HG03064 (cell line): ENCODE results near the gene MAPKAPK2.
"Not testable (repeated sequence)": the region's sequence is repeated elsewhere in the genome, so short reads cannot be mapped to it uniquely, and the experiment has no call there.

ENCODE experiments used
- ATAC-seq: cut with Tn5 transposase; IDR thresholded peaks from one replicate; pipeline ENCODE4 v1.9.1; 2021; ENCODE audit warnings: low read depth; ENCODE audit not compliant: unreplicated experiment

MAPKAPK2 gene

DNA sequence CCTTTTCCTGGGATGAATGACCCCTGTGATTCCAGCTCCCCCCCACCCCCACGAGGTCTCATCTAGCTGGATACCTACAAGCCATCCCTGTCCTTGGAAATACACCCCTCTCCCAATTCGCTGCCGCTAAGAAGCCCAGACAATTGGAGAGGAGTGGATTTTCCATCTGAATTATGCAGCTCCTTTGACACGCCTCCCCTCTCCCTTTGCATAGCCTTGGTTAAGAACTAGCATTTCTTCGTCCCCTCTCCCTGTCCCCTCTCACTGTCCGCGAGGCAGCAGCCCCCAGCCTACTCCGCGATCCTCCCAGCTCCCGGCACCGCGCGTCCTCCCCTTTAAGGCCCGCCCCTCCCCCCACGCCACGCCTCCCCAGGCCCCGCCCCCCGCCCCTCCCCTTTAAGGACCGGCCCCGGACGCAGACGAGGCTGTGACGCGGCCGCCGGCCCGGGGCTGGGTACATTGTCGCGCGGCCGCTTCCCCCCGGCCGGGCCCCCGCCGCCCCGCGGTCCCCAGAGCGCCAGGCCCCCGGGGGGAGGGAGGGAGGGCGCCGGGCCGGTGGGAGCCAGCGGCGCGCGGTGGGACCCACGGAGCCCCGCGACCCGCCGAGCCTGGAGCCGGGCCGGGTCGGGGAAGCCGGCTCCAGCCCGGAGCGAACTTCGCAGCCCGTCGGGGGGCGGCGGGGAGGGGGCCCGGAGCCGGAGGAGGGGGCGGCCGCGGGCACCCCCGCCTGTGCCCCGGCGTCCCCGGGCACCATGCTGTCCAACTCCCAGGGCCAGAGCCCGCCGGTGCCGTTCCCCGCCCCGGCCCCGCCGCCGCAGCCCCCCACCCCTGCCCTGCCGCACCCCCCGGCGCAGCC is at the start of gene MAPKAPK2:
MAPKAPK2 (plus strand) TSS at position 428 of the 856 bp plus-strand sequence; CDS start at position 753, 325 bp downstream.
- peak; percentile 41 for ATAC-seq

DNA sequence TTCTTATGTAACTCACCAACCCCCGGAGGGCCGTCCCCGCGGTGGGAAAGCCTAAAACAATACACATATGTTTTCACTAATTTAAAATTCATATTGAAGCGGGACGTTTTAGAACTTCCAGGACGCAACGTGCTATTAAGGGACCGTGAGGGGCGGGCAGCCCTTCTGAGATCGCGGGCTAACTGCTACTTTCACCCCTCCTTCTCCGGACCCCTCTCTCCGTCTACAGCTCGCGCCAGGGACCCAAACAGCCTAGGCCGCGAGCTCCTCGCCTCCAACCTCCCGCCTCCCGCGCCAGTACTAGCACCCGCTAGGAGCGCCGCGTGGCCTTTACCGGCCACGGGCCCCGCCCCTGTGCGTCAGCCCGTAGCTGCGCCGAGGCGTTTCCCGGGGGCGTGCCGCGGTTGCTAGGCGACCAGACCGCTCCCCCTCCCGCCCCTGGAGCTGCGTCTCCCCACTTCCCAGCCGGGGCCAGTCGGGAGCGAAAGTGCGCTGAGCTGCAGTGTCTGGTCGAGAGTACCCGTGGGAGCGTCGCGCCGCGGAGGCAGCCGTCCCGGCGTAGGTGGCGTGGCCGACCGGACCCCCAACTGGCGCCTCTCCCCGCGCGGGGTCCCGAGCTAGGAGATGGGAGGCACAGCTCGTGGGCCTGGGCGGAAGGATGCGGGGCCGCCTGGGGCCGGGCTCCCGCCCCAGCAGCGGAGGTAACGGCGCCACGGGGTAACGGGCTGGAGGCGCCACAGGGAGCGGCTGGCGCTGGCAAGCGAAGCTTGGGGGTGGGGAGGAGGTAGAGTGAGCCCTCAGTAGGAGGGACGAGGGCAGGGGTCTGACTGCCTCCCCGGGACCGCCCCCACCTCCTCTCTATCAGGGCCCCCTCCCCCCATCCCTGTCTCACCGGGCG is 49.4 kb upstream of the MAPKAPK2 start, which contains the start of gene DYRK3:
DYRK3 (plus strand) TSS at position 457 of the 898 bp plus-strand sequence; CDS start at position 625, 168 bp downstream.
- ATAC-seq = peak; percentile 93

DNA sequence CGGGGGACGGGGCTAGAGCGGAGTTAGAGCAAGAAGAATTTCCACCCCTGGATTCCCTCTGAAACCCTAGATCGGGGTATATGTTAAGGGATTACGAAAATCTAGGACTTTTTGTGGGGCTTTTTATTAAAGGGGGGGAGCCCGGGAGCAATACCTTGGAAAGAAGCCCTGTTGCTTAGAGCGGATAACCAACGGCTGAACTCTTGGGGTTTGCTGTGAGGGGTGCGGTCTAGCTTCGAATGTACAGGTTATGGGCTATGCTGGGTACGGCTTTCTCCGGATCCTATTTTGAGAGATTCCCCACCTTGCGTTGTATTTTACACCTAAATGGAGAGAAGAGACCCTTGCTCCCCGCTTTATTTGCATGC is 48.7 kb upstream of the MAPKAPK2 start:
- ATAC-seq = no peak

DNA sequence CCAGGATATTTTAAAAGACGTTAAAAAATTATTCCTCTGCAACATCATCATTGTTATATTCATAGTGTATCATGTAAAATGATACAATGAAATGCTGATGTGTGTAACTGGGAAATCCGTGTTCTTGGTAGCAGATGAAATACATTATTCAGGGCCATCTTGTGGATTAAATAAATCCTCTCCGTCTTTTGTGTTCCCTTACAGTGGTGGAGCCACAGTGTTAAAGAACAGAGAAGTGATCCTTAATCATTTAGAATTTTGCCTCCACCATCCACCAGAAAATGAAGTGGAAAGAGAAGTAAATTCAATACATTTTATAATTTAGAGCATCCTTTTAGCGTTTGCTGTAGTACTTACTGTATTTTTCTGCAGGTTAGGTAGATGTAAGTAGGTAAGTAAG is 48.0 kb upstream of the MAPKAPK2 start:
- no peak for ATAC-seq

DNA sequence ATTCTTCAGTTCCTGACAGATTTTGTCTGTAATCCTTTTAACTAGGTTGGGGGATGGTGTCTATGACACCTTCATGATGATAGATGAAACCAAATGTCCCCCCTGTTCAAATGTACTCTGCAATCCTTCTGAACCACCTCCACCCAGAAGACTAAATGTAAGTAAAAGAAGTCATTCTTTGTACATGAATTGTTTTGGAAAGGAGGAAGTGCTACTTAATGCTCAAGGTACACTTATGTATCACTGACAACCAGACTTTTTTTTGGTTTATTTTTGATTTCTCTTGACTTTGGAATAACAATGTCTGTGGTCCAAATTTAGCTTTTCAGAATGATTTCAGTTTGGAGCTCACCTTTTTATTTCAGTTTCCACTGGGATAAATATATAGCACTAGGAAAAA is 47.1 kb upstream of the MAPKAPK2 start:
- ATAC-seq = no peak

DNA sequence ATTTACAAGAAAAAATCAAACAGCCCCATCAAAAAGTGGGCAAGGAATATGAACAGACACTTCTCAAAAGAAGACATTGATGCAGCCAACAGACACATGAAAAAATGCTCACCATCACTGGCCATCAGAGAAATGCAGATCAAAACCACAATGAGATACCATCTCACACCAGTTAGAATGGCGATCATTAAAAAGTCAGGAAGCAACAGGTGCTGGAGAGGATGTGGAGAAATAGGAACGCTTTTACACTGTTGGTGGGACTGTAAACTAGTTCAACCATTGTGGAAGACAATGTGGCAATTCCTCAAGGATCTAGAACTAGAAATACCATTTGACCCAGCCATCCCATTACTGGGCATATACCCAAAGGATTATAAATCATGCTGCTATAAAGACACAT is 42.6 kb upstream of the MAPKAPK2 start:
- not testable (repeated sequence) for ATAC-seq

DNA sequence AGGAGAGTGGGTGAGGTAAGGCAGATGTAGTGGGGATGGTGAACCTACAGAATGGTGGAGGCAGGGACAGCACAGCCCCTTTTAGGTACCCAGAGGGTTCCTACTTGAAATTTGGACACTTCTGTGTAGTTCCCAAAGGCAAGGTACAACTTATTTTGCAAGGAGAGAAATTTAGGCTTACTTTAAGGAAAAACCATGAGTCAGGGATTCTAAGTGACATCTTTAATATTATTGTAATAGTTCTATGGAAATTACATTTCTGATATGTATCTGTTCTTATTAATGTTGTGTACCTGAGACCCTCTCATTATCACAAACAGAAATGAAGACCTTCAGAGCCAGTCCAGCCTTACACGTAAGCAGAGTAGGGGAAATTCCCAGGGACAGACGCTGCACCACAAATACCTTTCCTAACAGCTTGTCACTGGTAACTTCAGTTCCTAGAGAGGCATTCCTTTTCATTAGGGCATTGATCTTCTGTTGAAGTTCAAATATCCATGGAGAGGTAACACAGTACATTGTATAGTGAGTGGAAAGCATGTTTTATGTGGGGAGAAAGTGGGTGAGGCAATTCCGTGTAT is 41.5 kb upstream of the MAPKAPK2 start:
- no peak for ATAC-seq

DNA sequence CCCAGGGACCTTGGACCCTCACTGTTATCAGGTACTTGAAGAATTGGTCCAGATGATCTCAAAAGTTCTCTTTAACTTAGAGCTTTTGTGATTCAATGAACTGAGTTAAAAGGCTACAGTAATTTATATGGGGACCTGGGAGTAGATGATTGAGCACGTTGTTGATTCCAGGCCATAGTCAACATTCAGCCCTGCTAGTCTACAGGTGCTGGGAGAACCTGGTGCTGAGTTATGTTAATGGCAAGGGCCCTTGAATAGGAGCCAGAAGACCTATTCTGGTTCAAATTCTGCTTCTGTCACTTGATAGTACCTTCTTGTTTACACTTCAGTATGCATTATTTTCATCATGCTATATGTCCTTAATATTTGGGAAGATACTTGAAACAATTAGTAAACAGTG is 38.2 kb upstream of the MAPKAPK2 start:
- ATAC-seq = no peak

DNA sequence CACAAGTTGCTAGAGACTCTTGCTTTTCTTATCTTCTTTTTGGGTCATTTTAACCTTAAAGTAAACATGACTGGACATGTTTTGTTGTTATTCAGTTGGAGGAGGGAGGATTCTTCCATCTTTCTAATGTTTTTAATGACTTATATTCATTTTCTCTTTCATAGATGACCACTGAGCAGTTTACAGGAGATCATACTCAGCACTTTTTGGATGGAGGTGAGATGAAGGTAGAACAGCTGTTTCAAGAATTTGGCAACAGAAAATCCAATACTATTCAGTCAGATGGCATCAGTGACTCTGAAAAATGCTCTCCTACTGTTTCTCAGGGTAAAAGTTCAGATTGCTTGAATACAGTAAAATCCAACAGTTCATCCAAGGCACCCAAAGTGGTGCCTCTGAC is 37.5 kb upstream of the MAPKAPK2 start:
- ATAC-seq = no peak

DNA sequence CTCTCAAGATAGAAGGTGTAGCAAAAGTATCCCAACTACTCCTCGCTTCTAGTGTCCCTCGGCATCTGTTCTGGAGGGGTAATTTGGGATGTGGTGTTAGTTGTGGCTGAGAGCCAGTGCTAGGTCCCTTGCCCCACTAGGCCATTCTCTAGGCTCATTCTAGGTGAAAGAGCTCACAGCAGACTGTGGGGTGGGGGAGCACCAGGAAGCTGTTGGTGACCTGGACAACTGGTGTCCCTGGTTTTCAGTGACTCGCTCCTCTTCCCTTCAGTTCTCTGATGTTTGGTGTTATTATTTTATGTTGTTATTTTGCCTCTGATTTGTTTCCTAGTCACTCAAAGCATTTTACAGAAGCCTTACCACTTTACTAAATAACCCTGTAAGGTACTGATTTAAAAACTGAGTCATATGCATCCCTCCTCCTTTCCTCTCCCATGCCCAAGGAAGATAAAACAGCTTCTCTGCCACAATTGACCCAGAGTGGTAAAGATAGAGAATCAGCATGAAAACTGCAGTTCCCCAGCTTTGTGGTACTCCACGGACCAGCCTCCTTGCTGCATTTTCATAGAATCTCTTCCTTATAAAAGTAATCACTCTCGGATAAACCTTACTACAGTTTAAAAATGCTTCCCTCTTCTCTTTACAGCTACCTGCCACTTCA is 35.3 kb upstream of the MAPKAPK2 start:
- ATAC-seq = no peak

DNA sequence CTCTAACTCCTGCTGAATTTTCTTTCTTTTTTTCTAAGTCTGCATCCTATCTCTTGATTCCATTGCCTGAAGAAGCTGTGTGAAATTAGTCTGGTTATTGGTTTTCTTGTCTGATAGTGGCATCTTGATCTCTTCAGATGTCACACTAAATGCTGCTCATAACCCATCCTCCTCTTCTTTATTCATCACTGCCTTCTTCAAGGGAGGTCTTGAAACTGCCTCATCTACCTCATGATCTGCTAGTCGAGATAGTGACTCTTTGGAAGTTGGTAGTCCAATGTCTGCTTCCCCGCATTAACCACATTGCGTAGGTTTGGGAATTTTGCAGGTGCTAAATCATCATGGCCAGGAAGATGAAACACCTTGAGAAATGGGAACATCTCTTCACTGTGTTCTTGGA is 33.7 kb upstream of the MAPKAPK2 start:
- no peak for ATAC-seq

DNA sequence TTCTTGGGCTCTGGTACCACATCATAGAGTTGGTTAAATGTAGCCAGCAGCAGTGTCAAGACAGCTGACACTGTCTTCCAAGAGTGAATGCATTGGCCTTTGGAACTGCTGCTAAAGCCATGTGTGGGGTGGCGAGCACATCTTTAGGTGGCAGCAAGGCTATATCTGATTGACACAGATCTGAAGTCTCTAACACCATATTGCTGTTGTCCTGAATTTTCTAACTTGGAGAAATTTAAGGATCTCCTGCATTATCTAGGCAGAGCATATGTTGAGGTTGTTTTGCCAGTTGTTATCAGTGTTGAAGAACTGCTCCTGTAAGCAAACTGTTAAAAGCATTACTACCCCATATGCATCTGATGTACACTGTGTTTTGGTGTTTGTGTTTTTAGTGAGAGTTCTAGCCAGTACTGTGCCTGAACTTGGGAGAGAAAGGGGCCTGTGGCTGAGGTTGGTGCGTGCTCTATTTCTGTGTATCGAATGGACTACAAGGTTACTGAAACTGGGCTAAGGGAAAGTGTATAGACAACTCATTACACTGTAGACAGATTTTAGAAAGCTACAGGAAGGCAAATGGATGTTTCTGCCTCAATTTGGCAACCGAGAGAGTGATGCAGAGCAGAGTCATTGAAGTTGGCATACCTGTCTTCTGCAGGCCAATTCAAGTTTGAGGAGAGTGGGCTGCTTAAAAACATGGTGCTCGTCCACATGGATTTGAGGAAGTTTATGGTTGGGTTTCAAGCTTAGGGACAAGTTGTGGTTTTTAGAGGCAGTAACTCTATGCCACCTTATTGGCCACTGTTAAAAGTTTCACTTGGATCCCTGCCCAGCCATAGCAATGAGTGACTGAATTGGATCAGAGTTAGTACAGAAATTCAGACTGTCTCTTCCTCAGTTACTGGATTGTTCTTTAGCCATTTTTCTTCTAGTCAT is 32.5 kb upstream of the MAPKAPK2 start:
- no peak for ATAC-seq

DNA sequence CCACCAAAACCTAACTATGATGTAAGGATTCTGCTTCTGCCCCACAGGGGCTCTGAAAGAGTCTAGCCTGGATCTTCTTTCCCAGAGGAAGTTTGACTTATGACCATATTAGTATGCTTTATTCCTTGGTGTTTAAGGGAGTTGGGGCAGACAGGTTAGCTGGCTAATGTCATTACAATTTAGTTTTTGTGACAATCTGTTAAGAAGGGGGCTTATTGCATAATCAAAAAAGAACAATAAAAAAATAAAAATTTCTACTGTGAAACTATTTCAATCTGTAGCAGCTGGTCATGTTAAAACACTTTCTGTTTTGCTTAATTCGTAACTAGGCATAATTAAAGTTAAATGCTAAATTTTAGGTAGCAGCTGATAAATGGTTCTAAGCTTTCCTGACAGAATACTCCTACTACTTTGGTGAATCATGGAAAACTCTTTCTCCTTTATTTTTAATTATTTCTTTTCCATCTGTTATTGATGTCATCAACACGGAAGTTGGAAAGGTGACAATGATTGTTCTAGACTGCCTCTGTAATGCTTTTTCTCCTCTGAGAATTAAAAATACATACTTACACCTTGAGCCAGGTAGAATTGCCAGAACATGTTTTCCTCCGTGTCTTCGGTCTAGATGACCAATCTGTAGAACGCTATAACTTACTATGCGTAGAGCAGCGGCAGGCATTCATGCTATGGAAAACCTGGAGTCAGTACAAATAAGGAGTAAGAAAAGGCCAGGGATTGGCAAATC is 30.8 kb upstream of the MAPKAPK2 start:
- no peak for ATAC-seq

DNA sequence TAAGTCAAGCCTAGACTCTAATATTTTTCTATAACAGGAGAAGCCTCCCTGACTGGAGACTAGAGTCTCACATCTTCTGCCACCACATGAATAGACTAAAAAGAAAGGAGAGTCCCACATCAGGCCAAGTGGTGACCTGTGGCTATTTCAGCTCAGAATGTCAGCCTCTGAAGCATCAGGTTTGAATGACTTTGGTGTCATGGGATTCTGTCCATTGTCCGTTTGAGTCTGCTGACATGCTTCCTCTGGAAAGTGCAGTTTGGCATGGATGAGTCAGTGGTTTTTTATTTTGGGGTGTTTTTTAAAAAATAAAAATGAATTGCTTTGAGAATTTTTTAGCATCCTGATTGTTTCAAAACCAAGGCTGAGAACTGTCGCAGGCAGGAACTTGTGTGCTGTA is 29.9 kb upstream of the MAPKAPK2 start:
- no peak for ATAC-seq

DNA sequence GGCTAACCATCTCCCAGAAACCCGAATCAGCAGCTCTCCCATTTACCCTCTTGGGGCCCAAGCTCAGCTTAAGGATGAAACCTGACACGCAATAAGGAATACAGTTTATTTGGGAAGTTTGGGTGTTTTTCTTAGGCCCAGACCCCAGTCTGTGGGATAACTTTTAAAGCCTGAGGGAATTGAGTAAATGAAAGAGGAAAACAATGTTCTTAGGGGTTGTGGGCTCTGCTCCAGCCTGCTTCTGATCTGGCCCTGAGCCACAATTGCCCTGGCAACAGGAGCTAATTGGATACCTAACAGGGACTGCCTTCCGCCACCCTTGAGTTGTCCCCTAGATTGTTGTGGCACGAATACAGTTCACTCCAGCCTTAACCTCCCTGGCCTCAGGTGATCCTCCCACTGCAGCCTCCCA is 29.2 kb upstream of the MAPKAPK2 start:
- ATAC-seq = no peak

DNA sequence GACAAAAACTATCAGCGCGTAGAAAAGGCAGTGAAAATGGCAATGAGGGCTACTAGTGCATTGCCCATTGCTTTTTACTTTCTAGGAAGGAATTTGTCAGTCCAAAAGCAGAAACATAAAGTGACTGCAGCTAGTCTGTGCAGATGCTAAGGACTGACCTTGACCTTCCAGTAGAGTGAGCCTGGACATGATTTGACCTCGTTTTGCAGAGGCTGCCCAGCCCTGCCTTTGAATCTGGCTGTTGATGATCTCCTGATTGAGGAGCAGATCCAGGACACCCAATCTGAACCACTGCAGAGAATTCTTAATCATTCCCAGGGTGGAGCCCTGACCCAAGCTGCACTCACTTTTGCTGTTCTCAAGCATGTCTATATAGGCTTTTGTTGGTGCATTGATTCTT is 27.8 kb upstream of the MAPKAPK2 start:
- no peak for ATAC-seq

DNA sequence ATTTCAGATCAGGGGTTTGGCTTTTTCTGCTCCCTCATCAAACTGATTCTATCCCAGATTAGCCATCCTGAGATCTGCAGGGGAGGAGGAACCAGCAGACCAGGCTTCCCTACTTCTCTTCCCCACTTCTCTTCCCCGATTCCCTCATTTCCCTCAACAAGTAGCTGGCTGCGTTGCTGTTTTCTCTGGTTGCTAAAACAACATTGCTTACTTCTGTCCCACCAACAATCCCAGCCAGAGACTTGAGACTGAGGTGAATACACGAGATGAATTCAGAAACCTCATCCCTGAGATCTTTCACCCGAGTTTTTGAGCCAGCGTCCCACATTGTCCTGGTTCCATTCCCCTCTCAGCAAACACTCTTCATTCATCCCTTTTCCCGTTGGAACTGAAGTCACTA is 27.0 kb upstream of the MAPKAPK2 start:
- ATAC-seq = no peak

DNA sequence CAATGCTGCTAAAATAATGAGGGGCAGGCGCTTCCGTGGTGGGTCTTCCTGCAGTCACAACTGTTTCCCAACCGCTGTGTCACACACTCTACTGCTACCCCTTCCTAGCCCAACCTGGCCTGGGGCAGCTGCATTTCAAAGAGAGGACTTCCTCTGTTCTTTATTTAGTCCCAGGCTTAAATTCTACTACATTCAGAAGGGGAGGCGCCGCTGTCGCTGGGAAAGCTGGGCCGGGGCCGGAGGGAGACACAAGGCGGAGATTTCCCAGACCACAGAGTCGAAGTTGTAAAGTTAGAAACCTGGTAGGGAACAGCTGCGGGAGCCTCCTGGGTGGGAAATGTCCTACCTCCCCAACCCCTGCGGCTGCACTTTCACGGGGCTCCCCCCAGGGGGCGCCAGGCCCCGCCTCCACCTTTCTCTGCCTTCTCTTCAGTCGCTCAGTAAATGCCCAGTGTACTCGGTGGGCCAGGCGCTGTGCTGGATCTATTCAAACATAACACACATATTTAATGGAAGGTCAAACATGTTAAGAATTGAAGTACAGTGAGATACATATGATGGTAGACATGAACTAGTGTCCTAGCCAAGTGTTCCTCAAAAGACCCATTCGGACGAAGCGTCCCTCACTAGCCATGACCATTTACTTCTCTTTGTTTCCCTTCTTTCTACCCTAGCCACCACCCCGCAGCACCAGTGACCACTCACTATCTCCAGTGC is 26.3 kb upstream of the MAPKAPK2 start:
- ATAC-seq = no peak
